ENCODE data around the gene NTHL1. TPM values are rescaled to one million over a fixed set of nuclear protein-coding genes. Genes with fewer than 3 reads are reported as not detected.
A peak's percentile ranks its signal among the peaks of the same experiment; 100 is the strongest.

The NTHL1 gene
- polyA plus RNA-seq, 1 experiment: 21.0 TPM

GRCh38 chr16:2058872-2059271, 11.2 kb upstream of the NTHL1 start:
- Histone ChIP-seq H3K4me3 (ENCODE audit: low read depth, low read length) (no peak overlapping the region), H3K27me3 (ENCODE audit: control insufficient read depth, insufficient read depth, low read length) (no peaks in the 10 kb centered on the region), H3K36me3 (ENCODE audit: control insufficient read depth, insufficient read depth, low read length) (peaks cover 36% of the 10 kb centered on the region)
- DNase-seq (ENCODE audit: low read depth): no peak
- TF ChIP-seq CTCF (IDR thresholded peaks at IDR 0.05; ENCODE audit: insufficient read depth, low read depth, low read length): no peak
- POLR2A ChIA-PET: interaction anchor here (0.6 kb wide), 1 partner anchor 94 kb away, joined by 15 read pairs; the partner anchor contains the start of gene RPS2
- CTCF ChIA-PET: interaction anchor here (4.8 kb wide), 1 partner anchor 35 kb away, joined by 34 read pairs; no protein-coding TSS in a partner anchor

- TF ChIP-seq CTCF (IDR thresholded peaks at IDR 0.05; ENCODE audit: insufficient read depth, low read depth, low read length): no peak
- ChIA-PET POLR2A (no interaction called here), CTCF (interaction anchor here (4.8 kb wide), 1 partner anchor 35 kb away, joined by 34 read pairs; no protein-coding TSS in a partner anchor)
- Histone ChIP-seq H3K4me3 (ENCODE audit: low read depth, low read length) (no peak overlapping the region), H3K36me3 (ENCODE audit: control insufficient read depth, insufficient read depth, low read length) (peaks cover 35% of the 10 kb centered on the region), H3K27me3 (ENCODE audit: control insufficient read depth, insufficient read depth, low read length) (no peaks in the 10 kb centered on the region)
- no peak for DNase-seq (ENCODE audit: low read depth)
Measured at GRCh38 chr16:2058420-2058819, 10.8 kb upstream of the NTHL1 start.

GRCh38 chr16:2057438-2057837, 9.8 kb upstream of the NTHL1 start:
- DNase-seq (ENCODE audit: low read depth): no peak
- CTCF ChIA-PET: interaction anchor here (0.9 to 4.8 kb wide), 5 partner anchors 8 to 35 kb away, joined by 3 to 34 read pairs (median 8); partner anchors contain the start of genes NTHL1 and TSC2
- no peak for TF ChIP-seq CTCF (IDR thresholded peaks at IDR 0.05; ENCODE audit: insufficient read depth, low read depth, low read length)
- peaks cover 35% of the 10 kb centered on the region for H3K36me3 ChIP-seq (ENCODE audit: control insufficient read depth, insufficient read depth, low read length)
- H3K4me3 ChIP-seq (ENCODE audit: low read depth, low read length): no peak overlapping the region
- POLR2A ChIA-PET: interaction anchor here (0.6 kb wide), 1 partner anchor 93 kb away, joined by 7 read pairs; the partner anchor contains the start of gene RPS2
- no peaks in the 10 kb centered on the region for H3K27me3 ChIP-seq (ENCODE audit: control insufficient read depth, insufficient read depth, low read length)

GRCh38 chr16:2056681-2057407, 9.2 kb upstream of the NTHL1 start:
- CTCF ChIA-PET: interaction anchor here (0.6 to 4.8 kb wide), 11 partner anchors 9 to 138 kb away, joined by 3 to 34 read pairs (median 3); partner anchors contain the start of genes NTHL1 and TSC2
- H3K36me3 ChIP-seq (ENCODE audit: control insufficient read depth, insufficient read depth, low read length): peaks cover 35% of the 10 kb centered on the region
- no peak overlapping the region for H3K4me3 ChIP-seq (ENCODE audit: low read depth, low read length)
- POLR2A ChIA-PET: interaction anchor here (0.5 to 0.6 kb wide), 2 partner anchors 39 to 92 kb away, joined by 7 to 11 read pairs; partner anchors contain the start of gene RPS2
- no peak for TF ChIP-seq CTCF (IDR thresholded peaks at IDR 0.05; ENCODE audit: insufficient read depth, low read depth, low read length)
- no peaks in the 10 kb centered on the region for H3K27me3 ChIP-seq (ENCODE audit: control insufficient read depth, insufficient read depth, low read length)
- no peak for DNase-seq (ENCODE audit: low read depth)

- TF ChIP-seq CTCF (IDR thresholded peaks at IDR 0.05; ENCODE audit: insufficient read depth, low read depth, low read length): peak; percentile 48
- peaks cover 35% of the 10 kb centered on the region for H3K36me3 ChIP-seq (ENCODE audit: control insufficient read depth, insufficient read depth, low read length)
- CTCF ChIA-PET: interaction anchor here (0.5 to 4.8 kb wide), 11 partner anchors 8 to 196 kb away, joined by 3 to 34 read pairs (median 3); partner anchors contain the start of genes NTHL1 and TSC2
Measured at GRCh38 chr16:2056077-2056476, 8.4 kb upstream of the NTHL1 start.

More at GRCh38 chr16:2056077-2056476, 8.4 kb upstream of the NTHL1 start:
- no peaks in the 10 kb centered on the region for H3K27me3 ChIP-seq (ENCODE audit: control insufficient read depth, insufficient read depth, low read length)
- POLR2A ChIA-PET: no interaction called here
- no peak for DNase-seq (ENCODE audit: low read depth)
- H3K4me3 ChIP-seq (ENCODE audit: low read depth, low read length): no peak overlapping the region

Measured in BJ (cell line).